SK-N-MC (cell line): ENCODE data around the gene ALG6.

ENCODE experiments used
- EZH2 ChIP-seq: fragments of 200-600 bp; sonication (generic); IDR thresholded peaks from one replicate; pipeline ENCODE4 v1.6.1; 2017; ENCODE audit warnings: antibody characterized with exemption
- FOXP2 ChIP-seq: optimal IDR thresholded peaks from 2 replicates; pipeline ENCODE3; 2011; ENCODE audit warnings: mild to moderate bottlenecking, moderate library complexity; ENCODE audit not compliant: insufficient read depth; ENCODE audit errors: extremely low read length, control extremely low read depth
- POLR2AphosphoS5 ChIP-seq: IDR thresholded peaks from 2 replicates; pipeline ENCODE4 v1.6.1; 2012; ENCODE audit warnings: mild to moderate bottlenecking, low read depth, low read length, borderline replicate concordance

DNA sequence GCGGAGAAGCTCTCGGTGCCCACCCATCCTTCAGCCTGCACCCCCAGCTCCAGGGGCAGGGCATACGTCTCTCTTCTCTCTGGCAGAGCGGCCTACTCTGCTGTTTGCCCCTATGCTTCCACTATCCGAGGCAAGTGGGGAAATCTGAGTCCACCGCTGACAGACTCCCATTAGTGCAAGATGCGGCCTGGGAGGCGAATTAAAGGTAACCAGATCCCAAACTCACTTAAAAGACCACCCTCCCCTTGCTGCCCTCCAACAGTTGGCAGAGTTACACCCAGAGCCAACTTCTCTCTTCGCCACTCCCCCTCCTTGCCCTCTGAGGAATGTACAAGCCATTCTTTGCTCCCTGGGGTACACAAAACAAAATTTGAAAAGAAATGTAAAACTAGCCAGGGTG lies 38.6 kb upstream of the ALG6 start:
- TF ChIP-seq EZH2: no peak
- no peak for TF ChIP-seq POLR2AphosphoS5
- no peak for TF ChIP-seq FOXP2
